Measurements from ENCODE around the gene MPHOSPH6. TPM values are rescaled to one million over a fixed set of nuclear protein-coding genes. Genes with fewer than 3 reads are reported as not detected.

Gene MPHOSPH6
- polyA plus RNA-seq, 1 of the 3 experiments (the other 2 are of a cell fraction): 9.4 TPM

DNA sequence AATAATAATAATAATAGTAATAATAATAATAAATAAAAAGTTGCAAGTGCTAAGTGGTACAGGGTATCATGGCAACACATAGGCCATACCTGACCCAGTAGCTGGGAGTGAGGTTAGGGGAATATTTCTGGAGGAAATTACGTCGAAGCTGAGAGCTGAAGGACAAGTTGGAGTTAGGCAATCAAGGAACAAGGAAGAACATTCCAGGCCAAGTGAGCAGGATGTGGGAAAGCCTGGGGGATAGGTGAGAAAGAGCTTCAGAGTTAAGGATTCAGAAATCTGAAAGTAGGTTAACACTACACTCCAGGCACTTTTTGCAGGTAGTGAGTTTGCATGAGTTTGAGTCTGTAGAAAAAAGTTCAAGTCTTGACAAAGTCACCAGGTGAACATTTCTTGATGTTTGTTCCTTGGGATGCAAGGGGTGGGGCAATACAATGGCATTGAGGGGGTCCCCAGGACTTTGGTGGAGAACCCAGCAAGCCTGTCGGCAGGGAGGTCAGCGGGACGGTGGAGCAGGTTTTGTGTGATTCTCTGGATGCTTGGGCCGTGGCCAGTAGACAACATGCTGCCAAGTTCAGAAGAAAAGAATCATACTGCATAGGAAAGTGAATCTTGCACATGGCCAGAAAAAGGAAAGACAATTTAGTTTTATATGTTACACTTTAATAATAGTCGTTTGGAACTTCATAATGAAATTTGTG lies 27.7 kb upstream of the MPHOSPH6 start (continued):
- no peak for TF ChIP-seq MXI1 (IDR thresholded peaks at IDR 0.05; ENCODE audit: low read depth, low read length)
- no peak for TF ChIP-seq GATA2 (CRISPR knock-in tag; IDR thresholded peaks at IDR 0.05)
- TF ChIP-seq, protein P1, sequence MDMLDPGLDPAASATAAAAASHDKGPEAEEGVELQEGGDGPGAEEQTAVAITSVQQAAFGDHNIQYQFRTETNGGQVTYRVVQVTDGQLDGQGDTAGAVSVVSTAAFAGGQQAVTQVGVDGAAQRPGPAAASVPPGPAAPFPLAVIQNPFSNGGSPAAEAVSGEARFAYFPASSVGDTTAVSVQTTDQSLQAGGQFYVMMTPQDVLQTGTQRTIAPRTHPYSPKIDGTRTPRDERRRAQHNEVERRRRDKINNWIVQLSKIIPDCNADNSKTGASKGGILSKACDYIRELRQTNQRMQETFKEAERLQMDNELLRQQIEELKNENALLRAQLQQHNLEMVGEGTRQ (IDR thresholded peaks at IDR 0.05; ENCODE audit: borderline replicate concordance, low read depth, low read length): no peak
- no peak for TF ChIP-seq ELF1 (IDR thresholded peaks at IDR 0.05)

DNA sequence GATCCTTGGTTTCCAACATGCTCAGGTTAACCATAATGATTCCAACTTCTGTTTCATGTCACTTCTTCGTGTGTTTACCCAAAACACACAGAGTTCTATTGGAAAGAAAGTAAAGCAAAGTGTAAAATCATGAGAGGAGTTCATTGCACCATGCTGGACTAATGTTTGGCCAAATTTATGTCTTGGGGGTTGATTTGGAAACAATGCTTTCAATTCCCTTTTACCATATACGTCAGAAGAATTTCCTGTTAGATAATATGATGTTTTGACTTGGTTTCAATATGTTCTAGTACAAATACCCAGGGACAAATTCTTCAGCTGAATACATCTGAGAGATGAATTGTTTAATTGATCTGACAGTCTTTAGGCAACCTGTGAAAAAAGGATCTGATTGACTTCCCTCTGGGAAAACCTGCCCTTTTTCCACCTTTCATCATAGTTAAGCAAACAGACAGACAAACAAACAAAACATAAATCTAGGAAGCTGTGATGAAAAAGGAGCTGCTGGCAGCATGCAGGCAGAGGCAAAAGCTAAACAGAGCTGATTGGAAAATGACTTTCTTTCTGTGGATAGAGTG lies 26.0 kb upstream of the MPHOSPH6 start:
- Histone ChIP-seq H2AFZ (ENCODE audit: low read depth) (no peak overlapping the region), H4K20me1 (ENCODE audit: insufficient read depth) (no peaks in the 10 kb centered on the region), H3F3A (replicated peaks; ENCODE audit: insufficient read depth) (no peaks in the 10 kb centered on the region), H3K9me3 (no peaks in the 10 kb centered on the region), H3K27me3 (ENCODE audit: insufficient read depth) (no peaks in the 10 kb centered on the region), H3K4me2 (no peak overlapping the region), H3K36me3 (replicated peaks in 1 of 2; ENCODE audit: control insufficient read depth in 1 of 2, insufficient read depth in 2 of 2, low read length in 1 of 2) (no peaks in the 10 kb centered on the region), H3K79me2 (ENCODE audit: insufficient read depth) (no peaks in the 10 kb centered on the region), H3K27ac (ENCODE audit: low read depth in 2 of 2, low read length in 1 of 2) (no peak overlapping the region), H3K4me1 (ENCODE audit: control insufficient read depth in 1 of 2, insufficient read depth in 2 of 2, low read depth in 1 of 2, low read length in 1 of 2) (no peaks in the 10 kb centered on the region), H3K4me3 (ENCODE audit: low read depth in 2 of 2, low read length in 1 of 2) (no peak overlapping the region), H3K9ac (no peak overlapping the region), H3K9me2 (no peaks in the 10 kb centered on the region)
- CTCF ChIA-PET: no interaction called here
- POLR2A ChIA-PET: no interaction called here
- 8% methylated on average over 2 of the region's 2 CpGs for WGBS (ENCODE audit: low lambda C conversion rate)
- TF ChIP-seq NRF1 (IDR thresholded peaks at IDR 0.05; ENCODE audit: low read depth, low read length) (no peak), ELF1 (IDR thresholded peaks at IDR 0.05) (no peak), CHD2 (IDR thresholded peaks at IDR 0.05; ENCODE audit: low read length, partially characterized antibody) (no peak), NFIC (IDR thresholded peaks at IDR 0.05; ENCODE audit: borderline replicate concordance) (no peak), TEAD4 (IDR thresholded peaks at IDR 0.05; ENCODE audit: borderline replicate concordance, insufficient read depth) (no peak), TAF1 (IDR thresholded peaks at IDR 0.05; ENCODE audit: borderline replicate concordance, low read depth, low read length) (no peak), ZBTB33 (IDR thresholded peaks at IDR 0.05; ENCODE audit: borderline replicate concordance, low read depth) (no peak), MEF2A (IDR thresholded peaks at IDR 0.05; ENCODE audit: borderline replicate concordance, low read depth) (no peak), FOXJ3 (CRISPR knock-in tag; IDR thresholded peaks at IDR 0.05) (no peak), MXI1 (IDR thresholded peaks at IDR 0.05; ENCODE audit: low read depth, low read length) (no peak), RAD21 (IDR thresholded peaks at IDR 0.05; ENCODE audit: low read length) (no peak)
- TF ChIP-seq, protein P2, sequence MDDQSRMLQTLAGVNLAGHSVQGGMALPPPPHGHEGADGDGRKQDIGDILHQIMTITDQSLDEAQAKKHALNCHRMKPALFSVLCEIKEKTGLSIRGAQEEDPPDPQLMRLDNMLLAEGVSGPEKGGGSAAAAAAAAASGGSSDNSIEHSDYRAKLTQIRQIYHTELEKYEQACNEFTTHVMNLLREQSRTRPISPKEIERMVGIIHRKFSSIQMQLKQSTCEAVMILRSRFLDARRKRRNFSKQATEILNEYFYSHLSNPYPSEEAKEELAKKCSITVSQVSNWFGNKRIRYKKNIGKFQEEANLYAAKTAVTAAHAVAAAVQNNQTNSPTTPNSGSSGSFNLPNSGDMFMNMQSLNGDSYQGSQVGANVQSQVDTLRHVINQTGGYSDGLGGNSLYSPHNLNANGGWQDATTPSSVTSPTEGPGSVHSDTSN (IDR thresholded peaks at IDR 0.05): no peak
- TF ChIP-seq, protein P1 (IDR thresholded peaks at IDR 0.05; ENCODE audit: borderline replicate concordance, low read depth, low read length): no peak
- DNase-seq: no peak

All from SK-N-SH (cell line).